Upper lobe of left lung (tissue), 6 donors: ENCODE results near the gene OGFOD3. TPM values are rescaled to one million over a fixed set of nuclear protein-coding genes. Genes with fewer than 3 reads are reported as not detected.

Source experiments
- ATAC-seq, 2 donors: fragments of 200-7000 bp; cut with Tn5 transposase; one replicate each; pipeline ENCODE4 v1.9.1; 2022; ENCODE audit warnings: mild to moderate bottlenecking in 2 of 2, moderate library complexity in 2 of 2; ENCODE audit not compliant: low FRiP score in 2 of 2
- DNase-seq, 2 donors: peaks; one replicate each; pipeline ENCODE4 v3.0.0-alpha.2; 2019 to 2020
- H3K27ac ChIP-seq, 4 donors: fragments of 200-600 bp; sonication (generic); one replicate each; pipeline ENCODE4 v1.5.1; 2016 to 2019
- H3K27me3 ChIP-seq, 4 donors: fragments of 200-600 bp; sonication (generic); one replicate each; pipeline ENCODE4 v1.5.1; 2017 to 2019
- H3K36me3 ChIP-seq, 4 donors: fragments of 200-600 bp; sonication (generic); one replicate each; pipeline ENCODE4 v1.5.1; 2016 to 2019
- H3K4me1 ChIP-seq, 4 donors: fragments of 200-600 bp; sonication (generic); one replicate each; pipeline ENCODE4 v1.5.1; 2018 to 2019
- H3K4me3 ChIP-seq, 4 donors: fragments of 200-600 bp; sonication (generic); one replicate each; pipeline ENCODE4 v1.5.1; 2017 to 2019; ENCODE audit warnings: mild to moderate bottlenecking in 2 of 4, moderate library complexity in 1 of 4
- H3K9me3 ChIP-seq, 4 donors: fragments of 200-600 bp; sonication (generic); one replicate each; pipeline ENCODE4 v1.5.1; 2018 to 2019
- EP300 ChIP-seq, 4 donors: sonication (generic); formaldehyde crosslinking; IDR thresholded peaks; one replicate each; pipeline ENCODE4 v1.5.1; 2017; ENCODE audit warnings: antibody characterized with exemption in 4 of 4, control low read depth in 2 of 4
- POLR2A ChIP-seq, 4 donors: fragments of 450-650 bp; IDR thresholded peaks; one replicate each; pipeline ENCODE4 v1.5.1; 2016 to 2017; ENCODE audit warnings: antibody characterized with exemption in 4 of 4, mild to moderate bottlenecking in 2 of 4
- POLR2AphosphoS5 ChIP-seq, 2 donors: sonication (generic); formaldehyde crosslinking; IDR thresholded peaks; one replicate each; pipeline ENCODE4 v1.5.1; 2017; ENCODE audit warnings: antibody characterized with exemption in 2 of 2
- WGBS, 2 donors: methylation state at CpG; one replicate each; pipeline ENCODE4 v1.1.5; 2017 to 2018; 5-methylcytosine and 5-hydroxymethylcytosine counted together
- total RNA-seq, 6 donors: library from RNA; depleted of rRNA in 4 of 6; stranded (reverse); fragments of >200 nt in 4 of 6; gene quantifications; one replicate each; pipeline versions ENCODE4 v1.1.0 to v1.2.1, GENCODE V29; 2016 to 2021
- TF ChIP-seq, protein P1 (sequence below), 6 experiments: fragments of 450-650 bp in 4 of 6; fragments of 200-600 bp in 2 of 6; sonication (generic) in 2 of 6; IDR thresholded peaks; one replicate each; pipeline ENCODE4 v1.5.1; 2016 to 2019; ENCODE audit warnings: antibody characterized with exemption in 6 of 6
- donor health status: DM: no; HTN: no; CAD: no; lungs with moderate emphysema.
- donor health status: DM: no; HTN: yes; CAD: no; lungs with severe emphysema.

OGFOD3 gene
- total RNA-seq, 6 donors from 2014 or later, result 20.0 to 76.9 (median 38.2) TPM

- Histone ChIP-seq H3K27ac (no peak overlapping the region), H3K27me3 (no peaks in the 10 kb centered on the region), H3K4me1 (peaks cover 0 to 17% (median 11%) of the 10 kb centered on the region in 4 donors), H3K36me3 (peaks cover 0 to 51% (median 32%) of the 10 kb centered on the region in 4 donors), H3K4me3 (no peak overlapping the region), H3K9me3 (no peaks in the 10 kb centered on the region)
- TF ChIP-seq POLR2A (IDR thresholded peaks at IDR 0.05) (no peak), EP300 (IDR thresholded peaks at IDR 0.05) (no peak), POLR2AphosphoS5 (IDR thresholded peaks at IDR 0.05) (no peak)
- TF ChIP-seq, protein P1, sequence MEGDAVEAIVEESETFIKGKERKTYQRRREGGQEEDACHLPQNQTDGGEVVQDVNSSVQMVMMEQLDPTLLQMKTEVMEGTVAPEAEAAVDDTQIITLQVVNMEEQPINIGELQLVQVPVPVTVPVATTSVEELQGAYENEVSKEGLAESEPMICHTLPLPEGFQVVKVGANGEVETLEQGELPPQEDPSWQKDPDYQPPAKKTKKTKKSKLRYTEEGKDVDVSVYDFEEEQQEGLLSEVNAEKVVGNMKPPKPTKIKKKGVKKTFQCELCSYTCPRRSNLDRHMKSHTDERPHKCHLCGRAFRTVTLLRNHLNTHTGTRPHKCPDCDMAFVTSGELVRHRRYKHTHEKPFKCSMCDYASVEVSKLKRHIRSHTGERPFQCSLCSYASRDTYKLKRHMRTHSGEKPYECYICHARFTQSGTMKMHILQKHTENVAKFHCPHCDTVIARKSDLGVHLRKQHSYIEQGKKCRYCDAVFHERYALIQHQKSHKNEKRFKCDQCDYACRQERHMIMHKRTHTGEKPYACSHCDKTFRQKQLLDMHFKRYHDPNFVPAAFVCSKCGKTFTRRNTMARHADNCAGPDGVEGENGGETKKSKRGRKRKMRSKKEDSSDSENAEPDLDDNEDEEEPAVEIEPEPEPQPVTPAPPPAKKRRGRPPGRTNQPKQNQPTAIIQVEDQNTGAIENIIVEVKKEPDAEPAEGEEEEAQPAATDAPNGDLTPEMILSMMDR (IDR thresholded peaks at IDR 0.05), result no peak
- ATAC-seq (no peak), DNase-seq (peak in 1 of 2 donors; percentile 78)
- 88% methylated on average over 10 to 16 of the region's 36 CpGs for WGBS, 2 donors
These were observed 18.4 kb upstream of the OGFOD3 start for GRCh38 chr17:82436601-82437324.

GRCh38 chr17:82435601-82436583, 17.5 kb upstream of the OGFOD3 start:
- WGBS, 2 donors, result 88 to 91% methylated on average over 21 to 42 of the region's 43 CpGs
- Histone ChIP-seq H3K9me3 (no peaks in the 10 kb centered on the region), H3K4me1 (peaks cover 0 to 10% (median 8%) of the 10 kb centered on the region in 4 donors), H3K36me3 (peaks cover 0 to 51% (median 32%) of the 10 kb centered on the region in 4 donors), H3K27ac (no peak overlapping the region), H3K4me3 (no peak overlapping the region), H3K27me3 (no peaks in the 10 kb centered on the region)
- TF ChIP-seq POLR2AphosphoS5 (IDR thresholded peaks at IDR 0.05) (no peak), POLR2A (IDR thresholded peaks at IDR 0.05) (no peak), EP300 (IDR thresholded peaks at IDR 0.05) (no peak)
- TF ChIP-seq, protein P1 (IDR thresholded peaks at IDR 0.05), result no peak
- DNase-seq, result peak in 1 of 2 donors; percentile 82
- ATAC-seq, result no peak

GRCh38 chr17:82435103-82435502, 16.7 kb upstream of the OGFOD3 start:
- peak in 1 of 2 donors; percentile 67 for DNase-seq
- Histone ChIP-seq H3K27ac (no peak overlapping the region), H3K9me3 (no peaks in the 10 kb centered on the region), H3K4me1 (peaks cover 0 to 5% (median 4%) of the 10 kb centered on the region in 4 donors), H3K4me3 (no peak overlapping the region), H3K27me3 (no peaks in the 10 kb centered on the region), H3K36me3 (peaks cover 0 to 52% (median 32%) of the 10 kb centered on the region in 4 donors)
- 90 to 94% methylated on average over 8 to 12 of the region's 12 CpGs for WGBS, 2 donors
- TF ChIP-seq POLR2AphosphoS5 (IDR thresholded peaks at IDR 0.05) (no peak), POLR2A (IDR thresholded peaks at IDR 0.05) (no peak), EP300 (IDR thresholded peaks at IDR 0.05) (no peak)
- TF ChIP-seq, protein P1 (IDR thresholded peaks at IDR 0.05), result no peak
- ATAC-seq, result no peak

GRCh38 chr17:82434216-82434565, 15.8 kb upstream of the OGFOD3 start:
- ATAC-seq (no peak), DNase-seq (no peak)
- 20 to 56% methylated on average over 3 of the region's 3 CpGs for WGBS, 2 donors

More at GRCh38 chr17:82434216-82434565, 15.8 kb upstream of the OGFOD3 start:
- H3K9me3 ChIP-seq, result no peaks in the 10 kb centered on the region
- no peaks in the 10 kb centered on the region for H3K4me1 ChIP-seq
- H3K27ac ChIP-seq, result no peak overlapping the region
- TF ChIP-seq, protein P1 (IDR thresholded peaks at IDR 0.05), result no peak
- TF ChIP-seq EP300 (IDR thresholded peaks at IDR 0.05) (no peak), POLR2A (IDR thresholded peaks at IDR 0.05) (no peak), POLR2AphosphoS5 (IDR thresholded peaks at IDR 0.05) (no peak)
- H3K27me3 ChIP-seq, result no peaks in the 10 kb centered on the region
- H3K4me3 ChIP-seq, result no peak overlapping the region
- H3K36me3 ChIP-seq, result peaks cover 0 to 47% (median 28%) of the 10 kb centered on the region in 4 donors
